Stimulated activated CD8-positive, alpha-beta memory T cell treated with anti-CD3 and anti-CD28 coated beads, Interleukin-2, amount 100 ng/mL, for 1 hour (primary cell): Measurements from ENCODE around the gene IGF2BP2.

Source experiments
- DNase-seq, 2 donors: peaks; one replicate each; pipeline ENCODE4 v3.0.0-alpha.2; 2020; ENCODE audit warnings: low read depth in 2 of 2

Gene IGF2BP2

GRCh38 chr3:185733980-185734724 lies 90.7 kb downstream of the IGF2BP2 start:
- no peak for DNase-seq

GRCh38 chr3:185732782-185733181 lies 92.1 kb downstream of the IGF2BP2 start:
- no peak for DNase-seq

GRCh38 chr3:185730550-185730949 lies 94.3 kb downstream of the IGF2BP2 start:
- no peak for DNase-seq

GRCh38 chr3:185729337-185730055 lies 95.3 kb downstream of the IGF2BP2 start:
- no peak for DNase-seq

GRCh38 chr3:185728630-185729336 lies 96.1 kb downstream of the IGF2BP2 start:
- no peak for DNase-seq

- DNase-seq, result no peak
Measured at GRCh38 chr3:185727873-185728272, 97.0 kb downstream of the IGF2BP2 start.

- DNase-seq, result no peak
Measured at GRCh38 chr3:185726254-185726967, 98.4 kb downstream of the IGF2BP2 start.

- no peak for DNase-seq
Measured at GRCh38 chr3:185724761-185725160, 100.1 kb downstream of the IGF2BP2 start.

- DNase-seq, result no peak
Measured at GRCh38 chr3:185724251-185724650, 100.6 kb downstream of the IGF2BP2 start.

GRCh38 chr3:185722881-185723280 lies 102.0 kb downstream of the IGF2BP2 start:
- DNase-seq, result no peak

- no peak for DNase-seq
Measured at GRCh38 chr3:185721970-185722369, 102.9 kb downstream of the IGF2BP2 start.

GRCh38 chr3:185720326-185720725 lies 104.5 kb downstream of the IGF2BP2 start:
- DNase-seq, result no peak

- DNase-seq, result no peak
Measured at GRCh38 chr3:185718736-185719593, 105.9 kb downstream of the IGF2BP2 start.

GRCh38 chr3:185717627-185718402 lies 107.0 kb downstream of the IGF2BP2 start:
- no peak for DNase-seq

GRCh38 chr3:185717121-185717520 lies 107.7 kb downstream of the IGF2BP2 start:
- DNase-seq, result no peak

GRCh38 chr3:185716436-185717108 lies 108.3 kb downstream of the IGF2BP2 start:
- DNase-seq, result no peak

- DNase-seq, result no peak
Measured at GRCh38 chr3:185715091-185715490, 109.8 kb downstream of the IGF2BP2 start.

GRCh38 chr3:185714085-185714484 lies 110.8 kb downstream of the IGF2BP2 start:
- no peak for DNase-seq

- DNase-seq, result no peak
Measured at GRCh38 chr3:185713015-185713414, 111.8 kb downstream of the IGF2BP2 start.

- no peak for DNase-seq
Measured at GRCh38 chr3:185712337-185712736, 112.5 kb downstream of the IGF2BP2 start.
